Hepatic stellate cell (primary cell): ENCODE measurements around the gene BBLN.
A peak's percentile ranks its signal among the peaks of the same experiment; 100 is the strongest.

Experiments
- DNase-seq: peaks from one replicate; pipeline ENCODE4 v3.0.0; 2011; ENCODE audit warnings: low spot score

The BBLN gene

DNA sequence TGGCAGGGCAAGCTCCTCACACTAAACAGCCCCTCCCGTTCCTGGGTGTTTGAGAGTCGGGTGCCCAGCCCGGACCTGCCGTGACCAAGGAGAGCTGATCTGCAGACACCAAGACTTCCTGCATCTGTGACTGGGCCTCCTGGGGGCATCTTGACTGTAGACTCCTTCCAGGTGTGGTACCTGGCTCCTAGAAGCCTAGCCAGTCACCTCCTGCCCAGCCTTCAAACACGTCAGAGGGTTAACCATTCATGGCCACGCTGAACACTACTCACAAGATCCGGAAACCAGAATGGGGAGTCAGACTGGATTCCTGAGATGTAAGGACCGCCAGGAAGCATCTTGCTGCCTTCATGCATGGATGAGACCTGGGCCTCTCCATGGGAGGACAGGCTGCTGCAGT lies 14.5 kb upstream of the BBLN start:
- no peak for DNase-seq

DNA sequence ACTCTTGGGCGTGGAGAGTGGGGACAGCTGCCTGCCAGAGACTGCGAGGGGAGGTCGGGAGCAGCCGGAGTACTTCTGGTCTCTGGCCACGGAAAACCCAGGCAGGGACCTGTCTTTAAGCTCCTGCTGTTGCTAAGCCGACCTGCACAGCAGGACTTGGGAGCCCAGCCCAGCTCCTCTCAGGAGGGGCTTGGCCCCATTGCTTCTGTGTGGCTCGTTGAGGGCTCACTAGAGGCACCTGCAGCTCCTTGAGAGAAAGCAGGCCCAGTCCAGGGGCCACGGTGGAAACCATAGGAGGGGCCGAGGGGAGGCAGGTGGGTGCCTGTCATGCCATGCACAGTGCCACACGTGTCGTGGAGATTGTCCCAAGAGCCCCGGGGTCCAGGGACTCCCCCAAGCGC lies 14.1 kb upstream of the BBLN start:
- no peak for DNase-seq

DNA sequence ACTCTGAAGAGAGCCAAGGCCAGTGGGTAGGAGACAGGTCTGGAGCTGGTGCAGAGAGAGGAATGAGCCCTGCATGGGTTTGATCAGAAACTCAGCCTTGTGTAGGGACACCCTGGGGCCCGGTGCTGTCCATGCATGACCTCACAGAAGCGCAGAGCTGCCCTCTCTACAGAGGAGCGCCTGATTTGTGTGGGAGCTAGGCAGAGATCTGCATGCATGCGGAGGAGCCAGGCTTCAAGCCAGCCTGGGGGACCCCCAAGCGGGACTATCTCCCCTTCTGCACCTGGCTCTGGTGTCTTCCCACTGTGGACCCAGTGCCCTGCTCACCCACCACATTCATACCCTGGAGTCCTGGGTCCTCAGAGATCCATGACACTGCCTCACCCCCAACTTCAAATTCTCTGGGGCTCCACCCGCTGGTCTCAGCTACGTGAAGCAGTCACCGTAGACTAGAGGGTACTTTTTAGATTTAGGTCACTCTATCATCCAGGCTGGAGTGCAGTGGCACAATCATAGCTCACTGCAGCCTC lies 13.4 kb upstream of the BBLN start:
- DNase-seq, result no peak

DNA sequence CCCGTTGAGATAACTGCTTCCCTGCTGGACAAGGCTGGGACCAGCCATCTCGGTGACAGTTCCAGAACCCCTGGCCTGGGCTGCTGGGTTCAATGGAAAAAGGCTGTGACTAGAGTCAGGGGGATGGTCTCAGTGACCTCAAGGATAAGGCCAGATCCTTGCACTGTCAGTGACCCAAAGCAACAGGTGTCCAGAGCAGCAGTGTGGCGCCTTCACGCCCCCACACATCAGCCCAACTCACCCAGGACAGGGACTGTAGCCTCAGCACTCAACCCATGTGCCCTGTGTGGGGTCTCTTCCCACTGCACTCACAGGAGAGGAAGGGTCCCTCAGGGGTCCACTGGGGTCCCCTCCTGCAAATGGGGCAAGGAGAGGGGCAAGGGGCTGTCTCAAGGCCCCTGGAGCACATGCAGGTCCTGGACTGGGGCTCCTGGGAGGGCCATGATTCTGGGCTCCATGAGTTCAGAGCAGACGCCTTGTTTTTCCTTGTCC lies 11.5 kb upstream of the BBLN start:
- no peak for DNase-seq

DNA sequence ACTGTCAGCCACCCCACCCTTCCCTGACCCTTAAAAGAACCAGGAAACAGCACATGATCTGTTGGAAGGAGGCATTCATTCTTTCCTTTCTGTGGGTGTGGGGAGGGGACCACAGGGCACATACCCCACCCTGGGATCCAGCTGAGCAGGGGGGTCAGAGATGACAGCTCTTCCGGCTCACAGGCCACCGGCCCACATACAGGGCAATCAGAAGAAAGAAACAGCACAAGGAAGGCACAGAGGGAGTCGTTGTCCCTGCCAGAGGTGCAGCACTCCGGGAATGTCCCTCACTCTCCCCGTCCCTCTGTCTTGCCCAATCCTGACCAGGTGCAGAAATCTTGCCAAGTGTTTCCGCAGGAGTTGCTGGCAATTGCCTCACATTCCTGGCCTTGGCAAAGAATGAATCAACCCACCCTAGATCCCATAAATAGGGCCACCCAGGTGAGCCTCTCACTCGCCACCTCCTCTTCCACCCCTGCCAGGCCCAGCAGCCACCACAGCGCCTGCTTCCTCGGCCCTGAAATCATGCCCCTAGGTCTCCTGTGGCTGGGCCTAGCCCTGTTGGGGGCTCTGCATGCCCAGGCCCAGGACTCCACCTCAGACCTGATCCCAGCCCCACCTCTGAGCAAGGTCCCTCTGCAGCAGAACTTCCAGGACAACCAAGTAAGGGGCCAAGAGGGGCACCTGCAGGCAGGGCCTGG lies 10.9 kb upstream of the BBLN start, which contains the start of gene LCN2:
TSS of gene LCN2 (plus strand) at position 453 of the 701 bp plus-strand sequence. CDS start at position 526, 73 bp downstream.
- DNase-seq, result no peak

DNA sequence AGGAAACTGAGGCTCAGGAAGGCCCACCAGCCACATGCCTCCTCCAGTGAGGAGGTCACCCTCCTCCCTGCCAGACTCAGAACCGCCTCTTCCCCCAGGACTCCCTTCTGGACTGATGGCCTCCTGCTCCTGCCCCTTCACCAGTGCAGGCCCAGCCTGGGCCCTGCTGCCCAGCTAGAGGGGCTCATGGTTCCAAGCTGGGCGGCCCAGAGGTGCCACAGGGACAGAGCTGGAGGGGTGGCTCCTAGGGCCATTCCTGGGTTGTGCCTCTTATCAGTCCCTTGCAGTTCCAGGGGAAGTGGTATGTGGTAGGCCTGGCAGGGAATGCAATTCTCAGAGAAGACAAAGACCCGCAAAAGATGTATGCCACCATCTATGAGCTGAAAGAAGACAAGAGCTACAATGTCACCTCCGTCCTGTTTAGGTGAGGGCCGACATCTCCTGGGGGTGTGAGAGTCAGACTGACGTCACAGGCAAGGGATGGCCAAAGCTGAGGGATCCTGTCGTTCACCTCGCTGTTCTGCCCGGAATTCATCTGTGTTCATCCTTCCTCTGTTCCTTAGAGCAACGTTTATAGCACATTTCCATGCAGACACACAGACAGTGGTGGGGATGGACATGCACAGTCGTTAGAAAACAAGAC lies 10.0 kb upstream of the BBLN start:
- DNase-seq, result no peak

DNA sequence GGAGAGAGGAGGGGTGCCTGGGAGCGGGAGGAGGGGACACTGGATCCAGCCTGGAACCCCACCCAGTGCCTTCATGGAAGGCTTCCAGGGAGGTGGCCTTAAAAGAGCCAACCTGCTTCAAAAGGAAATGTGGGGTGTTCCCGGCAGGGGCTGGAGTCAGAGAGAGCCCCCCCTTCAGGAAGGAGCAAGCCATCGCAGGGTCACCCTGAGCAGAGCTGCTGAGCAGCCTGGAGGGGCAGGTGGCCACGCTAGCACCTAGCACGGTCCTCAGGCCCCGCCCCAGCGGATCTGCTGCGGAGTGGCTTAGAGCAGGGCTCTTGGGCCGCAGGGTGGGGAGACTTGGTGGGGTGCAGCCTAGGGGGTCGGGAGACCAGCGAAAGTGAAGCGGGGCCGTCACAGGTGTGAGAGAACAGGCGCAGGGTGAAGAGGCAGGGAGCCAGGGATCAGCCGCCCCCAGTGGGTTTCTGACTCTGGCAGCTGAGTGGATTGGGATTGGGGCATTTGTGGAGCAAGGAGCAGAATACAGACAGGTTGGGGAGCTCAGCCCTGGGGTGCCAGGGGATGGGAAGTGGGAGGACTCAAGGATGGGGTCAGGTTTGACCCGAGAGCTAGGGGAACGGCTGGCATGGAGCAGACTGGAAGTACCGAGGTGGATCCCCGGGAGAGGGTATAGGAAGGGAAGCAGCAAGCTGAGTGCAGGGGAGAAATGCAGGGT lies 9.3 kb upstream of the BBLN start:
- DNase-seq, result no peak

DNA sequence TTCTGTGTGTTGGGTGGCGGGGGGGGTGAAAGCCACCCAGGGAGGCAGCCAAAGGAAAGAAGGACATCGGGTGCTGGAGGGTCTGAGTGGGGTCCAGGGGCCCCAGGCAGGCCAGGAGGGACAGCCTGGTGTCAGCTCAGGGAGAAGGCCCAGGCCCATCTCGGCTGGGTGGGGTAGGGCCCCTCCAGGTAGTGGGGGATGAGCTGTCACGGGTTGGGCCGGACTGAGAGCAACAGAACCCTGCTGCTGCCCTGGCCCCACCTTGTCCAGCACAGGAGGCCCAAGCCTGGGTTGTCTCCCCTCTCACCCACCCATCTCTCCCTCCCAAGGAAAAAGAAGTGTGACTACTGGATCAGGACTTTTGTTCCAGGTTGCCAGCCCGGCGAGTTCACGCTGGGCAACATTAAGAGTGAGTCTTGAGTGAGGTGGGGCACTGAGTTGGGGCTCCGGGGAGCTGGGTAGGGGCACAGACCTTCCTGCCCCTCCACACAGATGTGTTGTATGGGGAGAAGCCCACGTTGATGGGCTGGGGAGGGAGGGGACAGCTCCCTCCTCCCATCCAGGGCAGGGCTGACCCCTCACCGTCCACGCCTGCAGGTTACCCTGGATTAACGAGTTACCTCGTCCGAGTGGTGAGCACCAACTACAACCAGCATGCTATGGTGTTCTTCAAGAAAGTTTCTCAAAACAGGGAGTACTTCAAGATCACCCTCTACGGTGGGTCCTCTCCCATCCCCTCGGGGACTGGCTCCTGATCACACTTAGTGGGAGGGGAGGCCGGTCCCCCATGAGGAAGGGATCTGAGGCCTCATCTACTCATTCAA lies 8.5 kb upstream of the BBLN start:
- DNase-seq, result no peak

DNA sequence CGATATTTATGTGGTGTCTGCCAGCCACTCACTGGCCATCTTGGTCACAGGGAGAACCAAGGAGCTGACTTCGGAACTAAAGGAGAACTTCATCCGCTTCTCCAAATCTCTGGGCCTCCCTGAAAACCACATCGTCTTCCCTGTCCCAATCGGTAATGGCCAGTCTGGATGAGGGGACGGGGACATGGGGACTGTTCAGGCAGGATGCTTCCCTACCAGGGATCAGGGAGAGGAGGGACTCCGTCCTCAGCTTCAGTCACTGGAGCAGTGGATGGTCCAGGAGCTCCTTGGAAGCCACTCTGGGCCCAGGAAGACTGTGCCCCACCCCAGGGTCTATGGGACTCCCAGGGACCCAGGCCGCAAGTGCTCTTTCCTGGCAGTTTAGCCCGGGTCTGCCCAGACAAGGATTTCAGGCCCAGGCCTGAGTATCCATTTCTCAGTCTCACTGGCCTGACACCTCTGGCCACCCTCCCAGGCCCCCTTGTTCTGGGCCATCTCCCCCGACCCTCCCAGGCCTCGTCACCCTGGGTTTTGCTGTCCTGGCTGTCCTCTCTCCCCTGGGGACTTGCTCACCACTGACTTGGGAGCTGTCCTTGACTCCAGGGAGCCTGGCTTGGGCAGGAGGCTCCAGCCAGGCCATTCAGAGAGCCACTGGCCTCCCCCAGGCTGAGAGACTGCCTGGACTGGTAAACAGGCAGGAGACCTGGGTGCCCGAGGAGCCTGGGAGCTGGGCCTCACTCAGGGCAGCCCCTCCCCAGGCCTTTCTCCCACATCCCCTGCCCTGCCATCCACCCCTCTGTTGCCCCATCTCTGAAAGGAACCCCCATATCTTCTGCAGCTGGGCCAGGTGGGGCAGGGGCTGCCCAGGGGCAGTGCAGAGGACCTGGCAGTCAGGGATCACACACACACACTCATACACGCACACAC lies 7.7 kb upstream of the BBLN start:
- DNase-seq, result no peak

DNA sequence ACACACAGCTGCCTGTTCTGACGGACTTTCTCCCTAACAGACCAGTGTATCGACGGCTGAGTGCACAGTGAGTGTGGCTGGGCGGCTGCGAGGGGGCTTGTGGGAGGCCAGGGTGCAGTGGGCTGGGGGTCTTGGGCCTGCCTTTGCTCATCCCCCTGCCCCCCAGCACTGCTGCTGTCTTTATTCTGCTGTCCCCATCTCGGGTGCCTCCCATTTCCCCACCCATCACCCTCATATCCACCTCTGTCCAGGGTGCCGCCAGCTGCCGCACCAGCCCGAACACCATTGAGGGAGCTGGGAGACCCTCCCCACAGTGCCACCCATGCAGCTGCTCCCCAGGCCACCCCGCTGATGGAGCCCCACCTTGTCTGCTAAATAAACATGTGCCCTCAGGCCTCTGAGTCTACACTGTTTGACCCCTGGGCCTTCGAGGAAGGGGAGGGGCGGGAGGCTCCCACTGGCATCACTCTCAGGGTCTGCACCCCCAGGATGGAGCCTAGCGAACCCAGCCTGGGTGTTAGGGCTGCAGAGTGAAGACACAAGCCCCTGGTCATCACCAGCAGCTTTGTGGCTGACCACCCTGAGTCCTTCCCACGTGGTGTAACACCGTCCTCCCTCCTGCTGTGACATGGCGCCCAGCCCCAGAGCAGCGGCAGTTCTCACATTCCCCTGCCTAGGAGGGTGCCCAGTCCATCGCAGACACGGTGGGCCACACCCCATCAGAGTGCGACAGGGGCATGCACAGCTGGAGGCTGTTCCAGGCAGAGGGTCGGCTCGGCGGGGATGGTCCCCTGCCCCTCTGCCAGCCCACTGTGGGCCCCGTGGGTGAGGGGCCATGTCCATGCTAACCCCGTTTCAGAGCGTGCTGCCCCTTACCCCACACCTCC lies 6.8 kb upstream of the BBLN start:
- no peak for DNase-seq

DNA sequence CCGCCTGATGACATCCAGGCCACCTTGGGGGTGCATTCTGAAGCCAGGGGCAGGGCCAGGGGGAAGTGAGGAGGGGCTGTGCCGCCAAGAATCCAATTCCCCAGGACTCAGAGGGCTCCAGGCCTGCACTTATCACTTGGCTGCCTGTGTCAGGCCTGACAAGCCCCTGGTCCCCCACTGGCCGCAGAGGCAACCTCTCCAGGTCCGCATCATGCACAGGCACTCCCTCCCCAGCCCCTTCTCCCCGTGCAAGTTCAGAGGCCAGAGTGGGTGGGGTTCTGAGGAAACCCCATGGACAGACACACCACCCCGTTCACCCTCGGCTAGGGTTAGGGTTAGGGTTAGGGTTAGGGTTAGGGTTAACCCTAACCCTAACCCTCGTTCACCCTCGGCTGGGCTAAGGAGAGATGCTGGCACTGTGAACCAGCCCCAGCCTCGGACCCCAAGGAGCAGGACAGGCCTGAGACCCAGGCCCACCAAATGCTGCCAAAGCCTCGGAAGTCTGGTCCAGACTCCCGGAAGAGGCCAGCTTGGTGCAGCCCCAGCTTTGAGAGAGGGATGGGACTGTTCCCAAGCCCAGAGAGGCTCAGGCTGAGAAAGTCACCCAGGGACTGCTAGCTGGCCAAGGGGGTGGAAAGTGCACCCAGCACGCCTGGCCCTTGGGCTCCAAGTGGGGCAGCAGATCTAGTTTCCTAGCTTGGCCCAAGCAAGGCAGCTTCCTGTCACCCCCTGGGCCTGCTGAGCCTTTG lies 5.9 kb upstream of the BBLN start:
- DNase-seq, result no peak

DNA sequence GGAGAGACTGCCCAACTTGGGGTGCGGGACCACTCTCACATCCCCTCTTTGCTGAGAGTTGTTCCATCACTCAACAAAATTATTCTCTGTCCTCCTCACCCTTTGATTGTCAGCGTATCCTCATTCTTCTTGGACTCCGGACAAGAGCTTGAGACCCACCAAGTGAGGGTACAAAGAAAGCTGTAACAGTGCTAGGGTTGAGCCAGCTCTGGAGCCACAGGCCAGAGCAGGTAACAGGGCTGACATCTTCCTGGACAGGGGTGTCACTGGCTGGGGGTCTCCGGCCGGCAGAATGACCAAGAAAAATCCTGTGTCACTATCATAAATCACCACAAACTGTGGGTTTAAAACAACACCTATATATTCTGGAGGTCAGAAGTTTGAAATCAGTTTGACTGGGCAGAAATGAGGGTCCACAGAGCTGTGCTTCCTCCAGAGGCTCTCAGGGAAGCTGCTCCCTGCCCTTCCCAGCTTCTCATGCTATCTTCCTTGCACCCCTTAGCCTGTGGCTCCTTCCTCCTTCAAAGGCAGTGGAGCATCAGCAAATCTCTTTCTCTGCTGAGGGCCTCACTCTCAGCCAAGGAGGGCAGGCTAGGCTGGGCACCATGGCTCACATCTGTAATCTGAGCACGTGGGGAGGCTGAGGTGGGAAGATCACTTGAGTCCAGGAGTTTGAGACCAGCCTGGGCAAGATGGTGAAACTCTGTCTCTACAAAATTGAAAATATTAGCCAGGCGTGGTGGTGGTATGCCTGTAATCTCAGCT lies 4.1 kb upstream of the BBLN start:
- DNase-seq, result no peak

DNA sequence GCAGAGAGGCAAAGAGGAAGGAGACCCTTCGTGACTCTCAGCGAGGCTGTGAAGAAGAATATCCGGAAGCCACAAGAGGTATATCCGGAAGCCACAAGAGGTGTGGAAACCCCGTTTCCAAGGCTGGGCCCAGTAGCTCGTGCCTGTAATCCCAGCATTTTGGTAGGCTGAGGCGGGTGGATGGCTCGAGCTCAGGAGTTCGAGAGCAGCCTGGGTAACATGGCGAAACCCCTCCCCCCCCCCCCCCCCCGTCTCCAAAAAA lies 612 bp upstream of the BBLN start:
- DNase-seq, result no peak

DNA sequence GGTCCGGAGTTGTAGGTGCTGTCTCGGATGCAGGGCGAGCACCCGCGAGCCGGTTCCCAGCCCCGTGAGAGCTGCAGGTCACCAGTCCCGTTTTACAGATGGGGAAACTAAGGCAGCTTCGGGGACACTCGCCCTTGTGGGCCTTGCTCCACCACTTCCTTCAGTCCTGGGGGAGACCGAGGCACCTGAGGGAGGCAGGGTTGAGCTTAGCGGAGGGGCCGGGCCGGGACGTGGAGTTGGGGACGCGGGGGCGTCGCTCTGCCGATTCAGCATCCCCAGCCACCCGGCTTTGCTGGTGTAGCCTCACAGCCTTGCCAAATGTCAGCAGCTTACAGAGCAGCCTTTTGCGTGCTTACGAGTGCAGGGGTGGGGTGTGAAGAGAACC lies 530 bp downstream of the BBLN start:
- peak; percentile 61 for DNase-seq

DNA sequence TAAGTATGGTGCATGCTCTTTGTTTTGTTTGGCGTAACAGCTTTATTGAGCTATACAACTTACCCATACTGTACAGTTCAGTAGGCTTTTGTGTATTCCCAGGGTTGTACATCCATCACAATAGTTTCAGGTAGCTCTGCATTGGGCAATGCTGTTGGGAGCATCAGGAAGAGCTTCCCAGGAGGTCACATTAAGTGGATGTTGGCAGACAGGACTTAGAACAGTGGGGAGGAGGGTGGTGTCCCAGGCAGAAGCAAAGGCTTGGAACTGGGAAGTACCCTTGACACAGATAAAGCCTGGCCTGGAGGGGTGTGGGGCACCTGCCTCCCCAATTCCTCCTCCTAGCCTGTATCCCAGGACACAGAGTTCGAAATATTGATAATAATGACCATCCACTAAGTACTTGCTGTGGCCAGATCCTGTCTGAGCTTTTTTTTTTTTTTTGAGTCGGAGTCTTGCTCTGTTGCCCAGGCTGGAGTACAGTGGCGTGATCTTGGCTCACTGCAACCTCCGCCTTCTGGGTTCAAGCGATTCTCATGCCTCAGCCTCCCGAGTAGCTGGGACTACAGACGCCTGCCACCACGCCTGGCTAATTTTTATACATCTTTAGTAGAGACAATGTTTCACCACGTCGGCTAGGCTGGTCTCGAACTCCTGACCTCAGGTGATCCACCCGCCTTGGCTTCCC lies 1.3 kb downstream of the BBLN start:
- DNase-seq, result no peak

DNA sequence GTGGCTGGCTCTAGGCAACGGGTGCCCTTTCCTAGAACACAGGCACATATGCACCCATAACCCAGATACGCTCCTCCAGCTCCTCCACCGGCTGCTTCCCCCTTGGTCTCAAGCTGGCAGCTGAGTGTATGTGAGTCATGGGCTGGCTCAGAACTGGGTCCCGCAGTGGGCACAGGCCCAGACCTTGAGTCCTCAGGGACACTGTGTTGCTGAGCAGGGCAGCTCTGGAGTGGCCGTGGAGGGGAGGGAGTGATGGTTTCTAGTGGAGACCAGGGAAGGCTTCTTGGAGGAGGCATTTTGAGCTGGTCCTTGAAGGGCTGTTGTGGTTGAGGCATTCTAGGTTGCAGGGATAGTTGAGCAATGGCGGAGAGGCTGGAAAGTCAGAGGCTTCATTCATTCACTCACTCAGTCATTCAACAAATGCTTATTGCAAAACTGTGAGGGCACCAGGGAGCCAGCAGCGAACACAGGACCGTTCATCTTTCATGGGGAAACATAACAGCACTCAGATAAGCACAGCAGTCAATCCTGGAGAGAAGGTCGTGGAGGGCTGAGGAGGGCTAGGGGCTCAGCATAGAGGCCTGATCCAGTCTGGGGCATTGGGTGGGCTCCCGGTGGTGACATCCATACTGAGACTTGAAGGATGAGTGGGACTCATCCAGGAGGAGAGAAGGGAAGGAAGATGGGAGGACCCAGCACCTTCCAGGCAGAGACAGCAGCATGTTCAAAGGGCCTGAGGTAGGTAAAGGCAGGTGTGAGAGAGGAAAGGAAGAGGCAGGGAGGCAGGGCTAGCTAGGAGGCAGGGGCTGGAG lies 2.4 kb downstream of the BBLN start:
- no peak for DNase-seq

DNA sequence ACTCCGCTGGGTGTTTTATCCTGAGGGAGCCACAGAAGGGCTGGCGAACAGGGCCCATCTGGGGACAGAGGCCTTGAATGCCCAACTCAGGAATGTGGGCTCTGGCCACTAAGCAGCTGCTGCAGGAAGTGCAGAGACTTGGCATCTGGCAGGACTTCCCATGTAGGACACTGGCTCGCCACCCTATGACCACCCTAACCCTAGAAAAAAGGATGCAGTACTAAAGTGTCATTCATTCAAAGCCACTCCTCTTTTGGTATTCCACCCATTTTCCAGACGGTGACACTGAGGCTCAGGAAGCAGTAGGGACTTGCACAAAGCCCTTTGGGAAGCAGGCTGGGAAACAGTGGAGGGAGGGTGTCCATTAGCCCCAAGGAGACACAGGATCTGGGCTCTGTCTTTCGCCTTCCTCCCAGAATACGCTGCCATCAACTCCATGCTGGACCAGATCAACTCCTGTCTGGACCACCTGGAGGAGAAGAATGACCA lies 3.0 kb downstream of the BBLN start:
- DNase-seq, result no peak
